GM12878 (cell line): Measurements from ENCODE around the gene TSPAN10. TPM values are rescaled to one million over a fixed set of nuclear protein-coding genes. Genes with fewer than 3 reads are reported as not detected.

Experiments
- ATAC-seq: fragments of 200-7000 bp; cut with Tn5 transposase; 3 replicates; pipeline ENCODE4 v1.9.1; 2020; ENCODE audit warnings: mild to moderate bottlenecking, moderate library complexity
- BruUV-seq: library from RNA; stranded (reverse); fragments of 400-500 nt; replicated peaks from 2 replicates; lab custom pipeline; 2021; lab: Mats Ljungman, UMichigan
- CTCF ChIA-PET: fragments of 300-600 bp; sonication (Branson Sonifier 250); formaldehyde crosslinking; extraction: SDS; loops from one replicate; lab custom pipeline; 2021; ENCODE audit warnings: inconsistent platforms; lab: Yijun Ruan, JAX
- POLR2A ChIA-PET: fragments of 350-600 bp; formaldehyde crosslinking; extraction: SDS; loops from one replicate; lab custom pipeline; 2021; ENCODE audit warnings: inconsistent platforms; lab: Charles Lee
- RAD21 ChIA-PET: fragments of 300-600 bp; sonication (Branson Sonifier 250); formaldehyde crosslinking; loops from one replicate; lab custom pipeline; 2023; ENCODE audit warnings: antibody characterized with exemption; ENCODE audit not compliant: unreplicated experiment; lab: Charles Lee
- SMC1A ChIA-PET: fragments of 300-600 bp; sonication (Branson Sonifier 250); formaldehyde crosslinking; loops from one replicate; lab custom pipeline; 2023; ENCODE audit not compliant: unreplicated experiment, uncharacterized antibody; lab: Charles Lee
- DNase-seq: peaks from one replicate; pipeline ENCODE4 v3.0.0-alpha.2; 2011; ENCODE audit warnings: low read depth, low spot score
- FAIRE-seq: peaks from 3 replicates; lab custom pipeline; 2011; peaks lifted over from hg19 to GRCh38; lab: Jason Lieb, UNC
- H2AFZ ChIP-seq: 2 replicates; pipeline ENCODE4 v1.6.0; 2011; ENCODE audit warnings: low read depth, low read length, control low read depth; ENCODE audit not compliant: control insufficient read depth
- H3K27ac ChIP-seq: 2 replicates; pipeline ENCODE4 v1.5.1; 2011; ENCODE audit warnings: control low read depth; ENCODE audit not compliant: control insufficient read depth, insufficient read depth
- H3K27me3 ChIP-seq, 2 experiments: replicated peaks in 1 of 2; 2 replicates each; pipeline versions ENCODE4 v1.6.0 to v1.6.1; 2011; ENCODE audit warnings: low read length in 1 of 2; ENCODE audit not compliant: control insufficient read depth in 2 of 2, insufficient read depth in 2 of 2
- H3K36me3 ChIP-seq, 2 experiments: 2 replicates each; pipeline ENCODE4 v1.5.1; 2011; ENCODE audit warnings: low read length in 1 of 2; ENCODE audit not compliant: control insufficient read depth in 2 of 2, insufficient read depth in 2 of 2
- H3K4me1 ChIP-seq: 2 replicates; pipeline ENCODE4 v1.6.1; 2011; ENCODE audit warnings: mild to moderate bottlenecking, low read length, moderate library complexity, mixed read lengths; ENCODE audit not compliant: control insufficient read depth, insufficient read depth
- H3K4me2 ChIP-seq: 2 replicates; pipeline ENCODE4 v1.6.0; 2011; ENCODE audit warnings: control low read depth; ENCODE audit not compliant: control insufficient read depth, insufficient read depth
- H3K4me3 ChIP-seq: fragments of 200-600 bp; sonication (generic); 2 replicates; pipeline ENCODE4 v1.5.1; 2016
- H3K79me2 ChIP-seq: 2 replicates; pipeline ENCODE4 v1.6.0; 2011; ENCODE audit warnings: low read length; ENCODE audit not compliant: control insufficient read depth, insufficient read depth
- H3K9ac ChIP-seq: 2 replicates; pipeline ENCODE4 v1.8.0; 2011; ENCODE audit warnings: low read length, control low read depth, mixed read lengths; ENCODE audit not compliant: control insufficient read depth, insufficient read depth
- H3K9me3 ChIP-seq: replicated peaks from 3 replicates; pipeline ENCODE4 v1.5.1; 2011; ENCODE audit warnings: mild to moderate bottlenecking, low read length; ENCODE audit not compliant: control insufficient read depth, insufficient read depth
- H4K20me1 ChIP-seq: 2 replicates; pipeline ENCODE4 v1.6.0; 2011; ENCODE audit not compliant: control insufficient read depth, insufficient read depth
- BCLAF1 ChIP-seq: fragments of 450-650 bp; IDR thresholded peaks from 2 replicates; pipeline ENCODE4 v1.6.1; 2017; ENCODE audit warnings: antibody characterized with exemption, mild to moderate bottlenecking, moderate library complexity
- BMI1 ChIP-seq: fragments of 450-650 bp; IDR thresholded peaks from 2 replicates; pipeline ENCODE4 v1.6.1; 2016; ENCODE audit warnings: mild to moderate bottlenecking, moderate library complexity, borderline replicate concordance
- CHD2 ChIP-seq: IDR thresholded peaks from 2 replicates; pipeline ENCODE4 v1.6.1; 2011; ENCODE audit warnings: low read depth, low read length, improper control_type of control experiment, borderline replicate concordance
- CREB1 ChIP-seq: IDR thresholded peaks from 2 replicates; pipeline ENCODE4 v1.6.1; 2012; ENCODE audit warnings: low read depth, mild to moderate bottlenecking, inconsistent platforms
- E2F4 ChIP-seq: IDR thresholded peaks from 2 replicates; pipeline ENCODE4 v1.6.1; 2012; ENCODE audit warnings: low read depth, low read length, improper control_type of control experiment
- E2F8 ChIP-seq: fragments of 450-650 bp; IDR thresholded peaks from 2 replicates; pipeline ENCODE4 v1.6.1; 2018; ENCODE audit warnings: mild to moderate bottlenecking, low read depth, moderate library complexity; ENCODE audit not compliant: partially characterized antibody
- EGR1 ChIP-seq, 2 experiments: IDR thresholded peaks; 1 replicate in 1 of 2; 2 replicates in 1 of 2; pipeline ENCODE4 v1.6.1; 2011 to 2012; ENCODE audit warnings: low read depth in 2 of 2, low read length in 2 of 2, borderline replicate concordance in 1 of 2, mild to moderate bottlenecking in 1 of 2, moderate library complexity in 1 of 2
- EZH2 ChIP-seq: IDR thresholded peaks from 2 replicates; pipeline ENCODE4 v1.6.1; 2012; ENCODE audit warnings: low read depth, mild to moderate bottlenecking, control low read depth, inconsistent platforms, low read length, borderline replicate concordance; ENCODE audit not compliant: control insufficient read depth
- FOXK2 ChIP-seq: fragments of 450-650 bp; IDR thresholded peaks from 2 replicates; pipeline ENCODE4 v1.6.1; 2017; ENCODE audit warnings: mild to moderate bottlenecking, moderate library complexity
- HDGF ChIP-seq: fragments of 450-650 bp; IDR thresholded peaks from 2 replicates; pipeline ENCODE4 v1.6.1; 2016; ENCODE audit warnings: antibody characterized with exemption
- MEF2A ChIP-seq: IDR thresholded peaks from 2 replicates; pipeline ENCODE4 v1.6.1; 2011; ENCODE audit warnings: low read depth, mild to moderate bottlenecking, low read length, moderate library complexity; ENCODE audit not compliant: insufficient read depth
- NR2C2 ChIP-seq: IDR thresholded peaks from 2 replicates; pipeline ENCODE4 v1.6.1; 2011; ENCODE audit warnings: borderline replicate concordance, low read depth; ENCODE audit not compliant: control insufficient read depth, insufficient read length
- TCF3 ChIP-seq: IDR thresholded peaks from 2 replicates; pipeline ENCODE4 v1.6.1; 2012; ENCODE audit warnings: low read depth, mild to moderate bottlenecking, low read length, borderline replicate concordance; ENCODE audit not compliant: insufficient read depth
- ZBTB33 ChIP-seq: fragments of 450-650 bp; IDR thresholded peaks from 2 replicates; pipeline ENCODE4 v1.6.1; 2017; ENCODE audit warnings: mild to moderate bottlenecking
- ZNF274 ChIP-seq: IDR thresholded peaks from one replicate; pipeline ENCODE4 v1.8.0; 2011; ENCODE audit not compliant: insufficient read length, insufficient read depth
- ZZZ3 ChIP-seq: IDR thresholded peaks from 2 replicates; pipeline ENCODE4 v1.6.1; 2011; ENCODE audit warnings: low read depth; ENCODE audit not compliant: control insufficient read depth, insufficient read length
- WGBS: methylation state at CpG from one replicate; pipeline ENCODE4 v1.1.6; 2016; ENCODE audit warnings: low lambda C conversion rate; ENCODE audit not compliant: insufficient replicate concordance, insufficient coverage; ENCODE audit errors: missing lambda C conversion rate; 5-methylcytosine and 5-hydroxymethylcytosine counted together
- in situ Hi-C: fragments of 300-500 bp; cut with MboI; formaldehyde crosslinking; loops from 9 replicates; pipeline ENCODE4 v1.14.3; 2018; ENCODE audit warnings: mixed read lengths
- intact Hi-C: fragments of 100-400 bp; cut with micrococcal nuclease; formaldehyde crosslinking; loops from one replicate; pipeline ENCODE4 v1.14.2; 2022; ENCODE audit not compliant: unreplicated experiment
- polyA plus RNA-seq, 11 experiments: library from polyadenylated mRNA; depleted of rRNA in 4 of 11; unstranded in 6 of 11; stranded (reverse) in 5 of 11; fragments of >200 nt; fragmentation: Nextera tagmentation in 4 of 11; fragmentation: Illumina TruSeq in 1 of 11; extraction: Ambion mirVana in 4 of 11; extraction: Trizol in 1 of 11; gene quantifications; 1 replicate in 1 of 11; 2 replicates in 10 of 11; pipeline versions ENCODE4 v1.2.1 to v1.2.3, GENCODE V29; 2011 to 2016; ENCODE audit warnings: inconsistent platforms in 2 of 11, missing spikeins in 2 of 11, low read depth in 1 of 11
- total RNA-seq, 4 experiments: library from RNA; depleted of rRNA in 3 of 4; stranded (reverse); fragments of >200 nt in 3 of 4; fragmentation: Illumina TruSeq in 1 of 4; extraction: Trizol in 1 of 4; gene quantifications; 2 replicates each; pipeline versions ENCODE4 v1.2.1 to v1.2.3, GENCODE V29; 2013 to 2021

The TSPAN10 gene
- total and polyA plus RNA-seq, 10 of the 15 experiments (the other 5 are each of a cell fraction or from before 2014, with no cell fraction given), result 0.13 to 0.82 (median 0.43) TPM

GRCh38 chr17:81690066-81690465 lies 53.1 kb downstream of the TSPAN10 start:
- Histone ChIP-seq H3K79me2 (peaks cover 12% of the 10 kb centered on the region), H4K20me1 (peaks cover 4% of the 10 kb centered on the region), H3K4me1 (peaks cover 5% of the 10 kb centered on the region), H3K27ac (no peak overlapping the region), H3K36me3 (peaks cover 11 to 49% of the 10 kb centered on the region in 2 experiments; a peak in 3 of 4 replicates), H3K4me2 (no peak overlapping the region), H3K9ac (no peak overlapping the region), H2AFZ (no peak overlapping the region), H3K9me3 (no peaks in the 10 kb centered on the region), H3K27me3 (no peaks in the 10 kb centered on the region), H3K4me3 (no peak overlapping the region)
- ChIA-PET CTCF (no interaction called here), RAD21 (no interaction called here), SMC1A (no interaction called here), POLR2A (interaction anchor here (0.5 to 1.1 kb wide), 2 partner anchors 26 to 35 kb away, joined by 3 to 5 read pairs; no protein-coding TSS in a partner anchor)
- DNase-seq (no peak), ATAC-seq (no peak), FAIRE-seq (no peak)
- 100% methylated on average over 14 of the region's 18 CpGs for whole genome bisulfite sequencing
- intact Hi-C loops (no loop called here), in situ Hi-C loops (no loop called here)
- BruUV-seq, result no TSS peak
- TF ChIP-seq HDGF (no peak), BMI1 (no peak), ZNF274 (no peak), ZZZ3 (no peak), TCF3 (no peak), BCLAF1 (no peak), NR2C2 (no peak), E2F4 (no peak), EZH2 (no peak), CHD2 (no peak), E2F8 (no peak), ZBTB33 (no peak), FOXK2 (no peak), EGR1 (IDR thresholded peaks at IDR 0.05; ENCODE audit: borderline replicate concordance in 1 of 2, low read depth in 2 of 2, low read length in 2 of 2) (no peak), MEF2A (no peak), CREB1 (no peak)
